GM19043 (cell line): ENCODE measurements around the gene SCAF4.
"Not testable (repeated sequence)": the region's sequence is repeated elsewhere in the genome, so short reads cannot be mapped to it uniquely, and the experiment has no call there.

Experiments used
- ATAC-seq: cut with Tn5 transposase; IDR thresholded peaks from one replicate; pipeline ENCODE4 v1.9.1; 2021; ENCODE audit warnings: low read depth; ENCODE audit not compliant: unreplicated experiment

The SCAF4 gene

GRCh38 chr21:31731857-31732596 is at the start of gene SCAF4:
TSS of gene SCAF4 (minus strand) at chr21:31732118. CDS start at chr21:31731692, 426 bp downstream.
- ATAC-seq = peak; percentile 73

- ATAC-seq = no peak
Observed at GRCh38 chr21:31780944-31781343, 49.0 kb upstream of the SCAF4 start.

GRCh38 chr21:31778546-31778945 is 46.6 kb upstream of the SCAF4 start:
- no peak for ATAC-seq

- no peak for ATAC-seq
Observed at GRCh38 chr21:31777857-31778256, 45.9 kb upstream of the SCAF4 start.

- no peak for ATAC-seq
Observed at GRCh38 chr21:31774031-31774430, 42.1 kb upstream of the SCAF4 start.

GRCh38 chr21:31772674-31773555 is 41.0 kb upstream of the SCAF4 start:
- ATAC-seq = peak; percentile 91

GRCh38 chr21:31771685-31772084 is 39.8 kb upstream of the SCAF4 start:
- no peak for ATAC-seq

GRCh38 chr21:31768710-31769109 is 36.8 kb upstream of the SCAF4 start:
- no peak for ATAC-seq

GRCh38 chr21:31766899-31767298 is 35.0 kb upstream of the SCAF4 start:
- no peak for ATAC-seq

- ATAC-seq = not testable (repeated sequence)
Observed at GRCh38 chr21:31765850-31766249, 33.9 kb upstream of the SCAF4 start.

GRCh38 chr21:31760931-31761330 is 29.0 kb upstream of the SCAF4 start:
- no peak for ATAC-seq

GRCh38 chr21:31756787-31757186 is 24.9 kb upstream of the SCAF4 start:
- no peak for ATAC-seq

GRCh38 chr21:31755027-31755426 is 23.1 kb upstream of the SCAF4 start:
- no peak for ATAC-seq

GRCh38 chr21:31754708-31754960 is 22.7 kb upstream of the SCAF4 start:
- ATAC-seq = no peak

GRCh38 chr21:31753949-31754707 is 22.2 kb upstream of the SCAF4 start:
- ATAC-seq = no peak

- ATAC-seq = no peak
Observed at GRCh38 chr21:31752967-31753366, 21.0 kb upstream of the SCAF4 start.

GRCh38 chr21:31752352-31752751 is 20.4 kb upstream of the SCAF4 start:
- ATAC-seq = no peak

- ATAC-seq = no peak
Observed at GRCh38 chr21:31750843-31751242, 18.9 kb upstream of the SCAF4 start.

GRCh38 chr21:31744182-31744800 is 12.4 kb upstream of the SCAF4 start:
- ATAC-seq = no peak

GRCh38 chr21:31743712-31744111 is 11.8 kb upstream of the SCAF4 start:
- ATAC-seq = no peak

- no peak for ATAC-seq
Observed at GRCh38 chr21:31741116-31741515, 9.2 kb upstream of the SCAF4 start.
